ENCODE data around the gene SF3B3.
"Not testable (repeated sequence)": the region's sequence is repeated elsewhere in the genome, so short reads cannot be mapped to it uniquely, and the experiment has no call there.

Gene SF3B3

GRCh38 chr16:70579648-70580630 lies 56.3 kb downstream of the SF3B3 start:
- H3K27ac ChIP-seq = no peak overlapping the region
- no peak for TF ChIP-seq CTCF (conservative IDR thresholded peaks at IDR 0.05)

- H3K27ac ChIP-seq = no peak overlapping the region
- TF ChIP-seq CTCF (conservative IDR thresholded peaks at IDR 0.05) = no peak
These were observed 58.8 kb downstream of the SF3B3 start for GRCh38 chr16:70582280-70582978.

GRCh38 chr16:70586731-70587130 lies 63.1 kb downstream of the SF3B3 start:
- no peak for TF ChIP-seq CTCF (conservative IDR thresholded peaks at IDR 0.05)
- no peak overlapping the region for H3K27ac ChIP-seq

- no peak for TF ChIP-seq CTCF (conservative IDR thresholded peaks at IDR 0.05)
- no peak overlapping the region for H3K27ac ChIP-seq
These were observed 64.9 kb downstream of the SF3B3 start for GRCh38 chr16:70588565-70588964.

GRCh38 chr16:70589416-70589815 lies 65.8 kb downstream of the SF3B3 start:
- not testable (repeated sequence) for H3K27ac ChIP-seq

GRCh38 chr16:70589998-70590471 lies 66.4 kb downstream of the SF3B3 start:
- no peak for TF ChIP-seq CTCF (conservative IDR thresholded peaks at IDR 0.05)
- H3K27ac ChIP-seq = no peak overlapping the region

GRCh38 chr16:70590722-70591415 lies 67.3 kb downstream of the SF3B3 start:
- no peak overlapping the region for H3K27ac ChIP-seq
- no peak for TF ChIP-seq CTCF (conservative IDR thresholded peaks at IDR 0.05)

Measured in VCaP (cell line).